Suppressor macrophage treated with lipopolysaccharide for 4 hours (primary cell): ENCODE data around the gene PAXX.
"Not testable (repeated sequence)": the region's sequence is repeated elsewhere in the genome, so short reads cannot be mapped to it uniquely, and the experiment has no call there.

Experiments
- DNase-seq: peaks from one replicate; pipeline ENCODE4 v3.0.0-alpha.2; 2020

PAXX gene

DNA sequence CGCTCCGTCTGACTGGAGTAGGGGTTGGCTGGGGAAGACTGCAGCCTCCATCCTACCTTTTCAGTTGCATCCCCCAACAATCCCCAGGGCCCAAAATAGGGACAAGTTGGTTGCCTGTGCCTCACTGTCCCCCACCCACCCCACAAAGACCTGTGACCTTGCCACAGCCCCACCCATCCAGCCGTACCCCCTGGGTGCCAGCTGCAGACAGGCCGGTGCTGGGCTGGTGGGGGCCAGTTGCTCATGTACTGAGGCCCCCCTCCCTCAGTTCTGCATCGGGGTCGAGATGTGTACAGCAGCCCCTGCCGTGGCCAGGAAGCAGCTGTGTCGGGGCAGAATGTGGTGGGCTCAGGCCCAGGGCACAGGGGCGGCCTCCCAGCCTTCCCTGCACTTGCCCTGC is 9.1 kb upstream of the PAXX start:
- no peak for DNase-seq

DNA sequence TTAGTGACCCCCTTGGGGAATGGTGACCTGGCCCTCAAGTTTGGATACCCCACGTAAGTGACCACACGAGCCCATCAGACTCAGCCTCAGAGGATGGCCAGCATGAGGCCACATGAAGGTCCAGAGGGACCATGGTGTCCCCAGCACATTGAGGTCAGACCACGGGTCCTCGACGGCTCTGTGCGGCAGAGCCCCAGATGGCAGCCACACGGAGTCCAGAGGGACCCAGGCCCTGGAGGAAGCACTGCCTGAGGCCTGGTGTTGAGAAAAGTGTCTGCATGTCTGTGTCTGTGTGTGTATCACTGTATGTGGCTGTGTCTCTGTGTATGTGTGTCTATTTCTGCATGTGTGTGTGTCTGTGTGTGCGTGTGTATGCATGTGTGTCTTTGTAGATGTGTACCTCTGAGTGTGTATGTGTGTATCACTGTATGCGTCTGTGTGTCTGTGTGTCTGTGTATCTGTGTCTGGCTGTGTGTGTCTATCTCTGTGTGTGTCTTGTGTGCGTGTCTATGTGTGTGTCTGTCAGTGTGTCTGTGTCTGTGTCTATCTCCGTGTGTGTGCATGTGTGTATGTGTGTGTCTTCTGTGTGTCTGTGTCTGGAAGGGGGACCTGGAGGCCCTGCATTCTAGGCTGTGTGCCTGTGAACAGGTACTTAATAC is 8.4 kb upstream of the PAXX start:
- DNase-seq = no peak

DNA sequence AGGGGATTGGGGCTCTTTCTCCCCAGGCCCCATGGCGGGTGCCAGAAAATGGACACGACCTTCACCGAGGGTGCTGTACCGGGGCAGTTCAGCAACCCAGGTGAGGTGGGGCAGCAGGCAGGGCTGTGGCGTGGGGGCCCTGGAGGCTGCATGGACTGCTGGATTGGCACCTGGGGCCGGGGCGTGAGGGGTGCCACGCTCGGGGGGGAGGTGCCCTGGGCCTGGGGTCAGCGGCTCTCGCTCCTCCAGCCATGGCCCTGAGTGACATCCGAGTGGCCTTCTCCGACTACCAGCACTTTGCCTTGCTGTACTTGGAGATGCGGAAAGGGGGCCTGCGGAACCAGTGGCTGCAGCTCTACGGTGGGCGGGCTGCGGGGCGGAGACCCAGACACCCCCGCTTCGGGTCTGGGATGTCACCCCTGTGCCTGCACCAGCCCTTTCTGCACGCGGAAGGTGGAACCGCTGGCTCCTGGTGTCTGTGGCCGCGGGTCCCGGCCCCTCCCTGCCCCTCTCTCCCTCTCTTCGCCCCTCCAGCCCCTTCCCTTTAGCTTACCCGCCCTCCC is 7.7 kb upstream of the PAXX start:
- no peak for DNase-seq

DNA sequence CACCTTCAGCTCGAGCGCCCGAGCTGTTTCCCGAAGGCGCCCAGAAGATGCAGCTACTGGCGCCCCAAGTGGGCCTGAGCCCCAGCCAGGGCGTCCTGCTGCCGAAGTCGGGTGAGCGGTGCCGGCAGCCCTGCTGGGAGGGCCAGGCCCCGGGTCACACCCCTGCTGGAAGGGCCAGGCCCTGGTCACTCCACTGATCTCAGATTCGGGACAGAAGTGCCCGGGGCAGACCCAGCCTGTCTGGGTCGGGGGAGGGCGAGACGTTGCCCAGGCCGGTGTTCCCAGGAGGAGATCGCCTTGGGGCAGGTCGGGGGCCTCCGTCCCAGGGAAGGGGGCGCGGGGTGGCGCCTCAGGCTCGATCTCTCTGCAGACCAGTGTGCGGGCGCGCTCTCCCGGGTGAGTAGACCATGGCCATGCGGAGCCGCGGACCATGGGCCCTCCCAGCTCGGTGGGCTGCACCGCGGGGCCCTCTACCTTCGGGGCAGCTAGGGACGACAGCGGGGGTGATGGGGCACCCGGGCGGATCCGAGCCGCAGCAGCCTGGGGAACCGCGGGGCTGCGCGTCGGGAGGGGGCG is 7.1 kb upstream of the PAXX start:
- DNase-seq = no peak

DNA sequence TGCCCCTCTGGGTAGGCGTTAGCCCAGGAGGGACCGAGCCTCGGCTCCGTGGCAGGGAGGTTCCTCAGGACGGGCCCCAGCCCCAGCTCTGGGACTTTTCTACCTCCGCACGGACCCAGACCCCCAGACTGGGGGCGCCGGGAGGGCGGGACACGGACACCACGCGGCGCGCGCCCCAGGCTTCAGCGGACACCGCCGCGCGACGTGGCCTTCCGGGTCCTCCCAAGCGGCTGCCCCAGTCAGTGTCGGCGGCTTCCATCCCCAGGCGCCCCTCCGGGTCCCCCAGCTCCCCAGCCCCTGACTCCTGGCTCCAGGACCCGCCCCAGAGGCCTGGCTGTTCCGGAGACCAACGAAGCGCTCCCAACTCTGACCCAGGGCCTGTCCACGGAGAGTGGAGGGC is 6.4 kb upstream of the PAXX start:
- no peak for DNase-seq

DNA sequence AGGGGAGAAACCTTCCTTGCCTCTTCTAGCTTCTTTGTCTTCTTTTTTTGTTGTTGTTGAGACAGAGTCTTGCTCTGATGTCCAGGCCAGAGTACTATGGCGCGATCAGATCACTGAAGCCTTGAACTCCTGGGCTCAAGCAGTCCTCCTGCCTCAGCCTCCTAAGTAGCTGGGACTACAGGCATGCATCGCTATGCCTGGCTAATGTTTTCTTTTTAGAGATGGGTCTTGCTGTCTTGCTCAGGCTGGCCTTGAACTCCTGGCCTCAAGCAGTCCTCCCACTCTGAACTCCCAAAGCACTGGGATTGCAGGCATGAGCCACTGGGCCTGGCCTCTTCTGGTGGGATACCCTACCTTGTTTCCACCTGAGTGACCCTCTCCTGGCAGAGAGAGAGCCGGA is 3.4 kb upstream of the PAXX start:
- no peak for DNase-seq

DNA sequence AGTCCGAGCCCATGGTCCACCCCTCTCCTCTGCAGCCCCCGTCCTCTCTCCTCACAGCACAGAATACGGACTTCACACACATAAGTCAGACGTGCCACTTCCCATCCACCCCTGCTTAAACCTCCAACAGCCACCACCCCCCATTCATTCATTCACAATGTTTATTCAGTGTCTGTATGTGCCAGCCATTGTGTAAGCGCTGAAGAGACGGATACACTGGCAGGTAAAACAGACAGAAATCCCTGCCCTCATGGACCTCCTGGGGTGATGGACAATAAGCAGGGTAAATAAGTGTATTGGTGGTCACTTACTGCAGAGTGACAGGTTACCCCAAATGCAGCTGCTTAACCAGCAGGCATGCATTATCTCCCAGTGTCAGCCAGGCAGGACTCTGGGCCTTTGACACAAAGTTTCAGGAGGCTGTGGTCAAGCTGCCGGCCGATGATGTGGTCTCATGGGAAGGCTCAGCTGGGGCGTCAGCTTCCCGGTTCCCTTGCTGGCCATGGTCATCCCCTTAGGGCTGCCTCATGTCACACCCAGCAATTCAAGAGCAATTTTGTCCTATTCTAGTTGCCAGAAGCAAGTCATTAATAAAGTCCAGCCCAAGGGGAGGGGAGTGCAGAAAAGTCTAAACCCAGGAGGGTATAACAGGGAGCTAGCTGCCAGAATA is 1.8 kb upstream of the PAXX start:
- DNase-seq = no peak

DNA sequence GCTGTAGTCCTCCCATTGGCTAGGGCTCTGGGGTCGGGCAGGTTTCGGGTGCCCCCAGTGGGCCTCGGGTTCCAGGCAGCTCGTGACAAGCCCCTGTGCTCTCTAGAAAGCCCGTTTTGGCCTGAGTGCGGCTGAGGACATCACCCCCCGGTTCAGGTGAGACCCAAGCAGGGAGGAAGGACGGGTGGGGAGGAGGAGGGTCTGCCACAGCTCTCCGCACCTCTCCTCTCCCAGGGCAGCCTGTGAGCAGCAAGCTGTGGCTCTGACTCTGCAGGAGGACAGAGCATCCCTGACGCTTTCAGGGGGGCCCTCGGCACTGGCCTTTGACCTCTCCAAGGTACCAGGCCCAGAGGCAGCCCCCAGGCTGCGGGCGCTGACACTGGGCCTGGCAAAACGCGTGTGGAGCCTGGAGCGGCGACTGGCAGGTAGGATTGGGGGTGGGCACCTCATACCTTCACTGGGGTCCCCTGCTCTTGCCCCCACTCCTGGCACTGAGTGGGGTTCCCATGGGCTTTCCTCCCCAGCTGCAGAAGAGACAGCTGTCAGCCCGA is 672 bp downstream of the PAXX start:
- no peak for DNase-seq

DNA sequence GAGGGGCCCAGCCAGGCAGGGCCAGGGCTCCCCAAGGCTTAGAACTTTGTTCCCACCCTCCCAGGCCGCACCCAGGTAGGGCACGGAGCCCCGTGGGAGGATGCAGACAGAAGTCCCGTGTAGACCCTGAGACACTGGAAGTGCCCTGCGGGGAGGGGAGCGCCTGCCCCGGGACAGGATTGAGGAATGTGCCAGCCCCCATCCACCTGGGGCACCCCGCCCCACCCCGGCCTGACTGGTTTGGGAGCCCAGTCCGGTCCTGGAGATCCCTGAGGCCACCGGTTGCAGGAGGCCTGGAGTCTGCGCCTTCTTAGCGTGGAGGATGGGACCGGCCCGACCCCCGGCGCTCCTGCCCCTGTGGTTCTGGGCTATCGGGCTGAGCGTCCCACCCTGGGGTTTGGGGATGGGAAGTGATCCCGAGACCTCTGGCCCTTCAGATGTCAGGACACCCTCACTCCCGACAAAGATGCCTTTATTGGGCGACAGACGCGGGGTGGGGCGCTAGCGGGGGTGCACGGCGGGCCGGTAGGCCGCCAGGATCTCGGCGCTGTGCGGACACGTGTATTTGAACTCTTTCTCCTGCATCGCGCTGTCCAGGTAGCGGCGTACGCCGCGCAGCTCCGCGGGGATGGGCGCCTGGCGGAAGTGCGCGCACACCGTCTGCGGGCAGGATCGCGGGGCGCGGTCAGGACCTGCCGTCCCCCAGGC is 2.1 kb downstream of the PAXX start:
- DNase-seq = no peak

DNA sequence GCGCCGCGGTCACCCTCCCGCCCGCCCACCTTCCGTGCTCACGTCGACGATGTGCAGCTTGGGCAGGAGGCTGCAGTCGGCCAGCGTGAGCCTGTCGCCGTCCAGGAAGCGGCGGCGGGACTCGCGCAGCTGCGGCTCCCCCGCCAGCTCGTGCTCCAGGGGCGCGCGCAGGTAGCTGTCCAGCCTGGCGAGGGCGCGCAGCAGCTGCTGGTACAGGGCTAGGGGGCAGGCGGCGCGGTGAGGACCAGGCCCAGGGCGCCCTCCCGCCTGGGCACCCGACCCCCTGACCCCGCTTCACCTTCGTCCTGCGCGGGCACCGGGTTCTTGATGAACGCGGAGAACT is 2.6 kb downstream of the PAXX start:
- DNase-seq = no peak

DNA sequence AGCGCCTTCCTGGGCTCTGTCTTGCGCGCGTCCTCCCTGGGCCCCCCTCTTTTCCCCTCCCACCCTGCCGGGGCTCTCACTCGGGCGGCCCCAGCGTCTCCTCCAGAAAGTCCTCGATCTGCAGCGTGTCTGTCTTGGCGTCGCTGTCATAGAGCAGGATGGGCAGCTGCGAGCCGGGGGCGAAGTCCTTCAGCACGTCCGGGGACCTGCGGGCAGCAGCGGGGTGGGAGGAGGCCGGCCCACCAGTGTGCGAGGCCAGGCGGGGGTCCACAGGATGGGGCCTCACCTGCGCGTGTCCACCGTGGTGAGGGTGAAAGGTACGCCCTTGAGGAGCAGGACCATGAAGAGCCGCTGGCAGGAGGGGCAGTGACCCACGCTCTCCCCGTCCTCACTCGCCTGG is 3.1 kb downstream of the PAXX start:
- DNase-seq = no peak

DNA sequence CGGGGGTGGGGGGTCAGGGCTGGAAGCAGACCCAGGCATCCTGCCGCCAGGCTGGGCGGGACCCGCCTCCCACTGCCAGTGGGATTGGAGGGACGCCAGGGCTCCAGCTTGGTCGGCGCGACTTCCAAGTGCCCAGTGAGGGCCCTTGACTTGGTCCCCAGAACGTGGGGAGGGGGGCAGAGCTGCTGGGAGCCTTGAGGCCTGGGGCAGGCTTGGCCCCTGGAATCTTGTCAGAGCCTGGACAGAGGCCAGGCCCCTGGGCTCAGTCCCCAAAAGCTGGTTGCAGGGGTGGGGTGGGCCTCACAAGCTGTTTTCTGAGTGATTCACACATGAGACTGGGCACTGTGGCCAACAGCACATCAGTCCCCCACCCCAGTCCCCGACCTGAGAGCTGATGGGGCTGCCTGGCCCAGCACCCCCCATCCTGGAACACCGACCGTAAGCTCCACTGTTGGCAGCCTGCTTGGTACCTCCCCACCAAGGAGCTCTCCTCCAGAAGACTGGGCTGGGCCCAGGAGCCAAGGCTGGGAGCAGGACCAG is 3.6 kb downstream of the PAXX start:
- DNase-seq = no peak

DNA sequence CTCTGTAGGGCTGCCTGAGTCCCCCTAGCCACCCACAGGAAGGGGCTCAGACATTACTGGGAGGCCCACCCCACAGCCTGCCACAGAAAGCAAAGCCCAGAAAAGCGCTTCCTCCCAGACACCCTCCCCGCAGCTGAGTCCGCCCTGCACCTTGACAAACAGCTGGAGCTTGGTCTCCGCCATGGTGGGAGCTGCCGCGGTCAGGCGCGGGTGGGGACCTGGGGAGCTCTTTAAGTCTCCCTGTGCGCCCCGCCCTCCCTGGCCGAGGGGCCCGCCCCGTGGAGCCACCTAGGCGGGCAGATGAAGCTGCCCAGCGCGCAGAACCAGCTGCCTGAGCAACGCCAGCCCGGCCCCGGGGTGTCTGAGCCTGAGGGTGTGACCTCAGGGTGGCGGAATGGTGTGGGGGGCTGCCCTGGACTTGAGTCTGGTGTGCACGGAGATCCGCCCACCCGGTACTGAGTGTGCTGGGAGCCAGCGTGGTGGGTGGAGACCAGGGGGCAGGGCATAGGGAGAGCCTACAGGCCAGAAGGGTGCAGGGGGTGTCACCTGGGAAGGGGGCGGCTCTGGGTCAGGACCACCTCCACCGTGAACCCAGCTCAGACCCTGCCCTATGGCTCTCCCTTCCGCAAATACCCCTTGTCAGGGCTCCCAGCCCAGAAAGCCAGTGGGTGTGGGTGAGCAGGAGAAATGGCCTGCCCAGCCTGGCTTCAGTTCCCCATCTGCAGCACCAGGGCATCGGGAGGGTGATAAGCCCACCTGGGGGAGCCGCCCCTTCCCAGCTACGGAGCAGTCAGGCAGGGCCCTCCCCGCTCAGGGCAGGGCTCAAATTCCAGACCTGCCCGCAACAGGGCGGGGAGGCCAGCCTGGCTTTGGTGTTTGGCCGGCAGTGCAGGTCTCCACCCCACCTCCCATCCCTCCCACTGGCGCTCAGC is 4.4 kb downstream of the PAXX start, which contains the start of gene CLIC3:
TSS of gene CLIC3 (minus strand) at position 208 of the 932 bp plus-strand sequence. CDS start at position 183, 25 bp downstream.
- DNase-seq = peak; percentile 10

DNA sequence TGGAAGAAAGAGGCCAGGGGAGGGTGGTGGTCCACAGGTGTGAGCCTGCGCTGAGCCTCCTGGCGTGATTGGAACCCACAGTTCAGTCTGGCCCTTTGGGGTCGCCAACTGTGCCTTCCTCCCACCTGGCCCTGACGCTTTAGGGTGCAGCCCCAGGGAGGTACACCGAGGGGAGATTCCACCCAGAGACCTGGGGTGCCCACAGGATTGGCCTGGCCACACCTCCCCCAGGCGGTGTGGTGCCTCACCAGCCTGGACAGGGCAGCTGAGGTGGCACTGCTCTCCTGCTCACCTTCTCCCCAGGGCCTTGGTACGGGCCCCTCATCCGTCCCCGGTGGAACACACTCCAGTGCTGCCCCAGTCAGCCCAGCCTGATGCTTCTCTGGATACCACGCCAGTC is 5.1 kb downstream of the PAXX start:
- no peak for DNase-seq

DNA sequence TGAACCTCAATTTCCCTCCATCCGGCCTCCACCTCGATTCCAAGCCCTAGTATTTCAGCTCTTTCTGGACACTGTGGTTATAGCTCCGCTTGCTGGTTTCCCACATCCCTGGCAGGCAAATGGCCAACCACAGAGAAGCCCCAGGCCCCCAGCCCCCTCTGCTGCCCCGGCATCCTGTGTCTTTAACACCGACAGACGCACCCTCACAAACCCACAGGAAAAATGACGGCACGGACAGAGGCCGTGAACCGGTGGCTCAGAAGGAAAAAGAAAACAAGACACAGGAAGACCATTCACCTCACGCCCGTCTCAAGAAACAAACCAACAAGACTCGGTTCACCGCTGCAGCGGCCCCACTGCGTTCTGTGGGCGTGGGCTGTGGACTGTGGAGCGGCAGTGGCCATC is 5.6 kb downstream of the PAXX start:
- DNase-seq = no peak

DNA sequence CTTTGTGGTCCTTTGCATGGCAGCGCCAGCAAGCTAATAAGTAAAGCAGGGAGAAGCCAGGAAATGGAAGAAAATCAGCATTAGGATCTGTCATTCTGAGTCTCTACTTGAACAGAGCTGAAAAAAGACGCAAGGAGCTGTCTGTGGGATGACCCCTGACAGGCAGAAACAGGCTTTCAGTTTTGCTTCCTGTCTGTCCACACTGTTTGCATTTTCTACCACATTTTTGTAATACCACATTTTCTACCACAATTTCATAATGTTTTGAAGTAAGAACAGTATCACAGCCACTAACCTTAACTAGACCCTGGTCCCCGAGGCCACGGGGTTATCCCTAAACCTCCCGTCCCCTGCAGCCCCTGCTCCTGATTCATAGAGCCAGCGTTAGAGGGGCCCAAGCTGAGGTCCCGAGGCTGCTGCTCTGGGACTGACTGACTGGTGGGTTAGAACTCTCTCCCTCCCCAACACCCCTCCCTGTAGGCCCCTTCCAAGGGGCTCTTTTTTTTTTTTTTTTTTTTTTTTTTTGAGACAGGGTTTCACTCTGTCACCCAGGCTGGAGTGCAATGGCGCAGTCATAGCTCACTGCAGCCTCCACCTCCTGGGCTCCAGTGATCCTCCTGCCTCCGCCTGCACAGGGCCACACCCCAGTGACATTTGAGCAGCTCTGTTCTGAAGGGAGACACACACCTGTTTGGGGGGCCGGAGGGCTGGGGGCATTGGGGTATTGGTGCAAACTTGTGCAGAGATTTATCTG is 8.1 kb downstream of the PAXX start:
- DNase-seq = peak; percentile 85

DNA sequence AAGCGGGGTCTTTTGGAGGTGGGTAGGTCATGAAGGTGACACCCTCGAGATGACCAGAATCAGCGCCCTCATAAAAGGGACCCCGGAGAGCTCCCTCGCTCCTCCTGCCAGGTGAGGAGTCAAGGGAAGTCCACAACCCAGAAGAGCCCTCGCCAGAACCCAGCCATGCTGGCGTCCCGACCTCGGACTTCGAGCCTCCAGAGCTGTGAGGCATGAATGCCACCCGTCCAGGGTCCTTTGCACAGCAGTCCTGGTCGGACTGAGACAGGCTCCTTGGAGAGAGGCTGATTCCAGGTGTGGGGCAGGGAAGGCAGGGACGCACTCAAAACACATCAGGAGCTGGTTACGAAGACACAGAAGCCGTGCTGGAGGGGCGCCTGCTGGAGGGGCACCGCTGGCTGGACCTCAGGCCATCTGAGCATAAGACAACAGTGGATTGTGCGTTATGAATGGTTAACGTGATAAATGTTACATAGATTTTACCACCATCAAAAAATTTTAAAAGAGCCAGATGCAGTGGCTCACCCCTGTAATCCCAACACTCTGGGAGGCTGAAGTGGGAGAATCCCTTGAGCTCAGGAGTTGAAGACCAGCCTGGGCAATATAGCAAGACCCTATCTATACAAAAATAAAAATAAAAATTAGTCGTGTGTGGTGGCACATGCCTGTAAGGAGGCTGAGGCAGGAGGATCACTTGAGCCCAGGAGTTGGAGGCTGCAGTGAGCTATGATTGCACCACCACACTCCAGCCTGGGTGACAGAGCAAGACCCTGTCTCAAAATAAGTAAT is 9.8 kb downstream of the PAXX start:
- DNase-seq = no peak

DNA sequence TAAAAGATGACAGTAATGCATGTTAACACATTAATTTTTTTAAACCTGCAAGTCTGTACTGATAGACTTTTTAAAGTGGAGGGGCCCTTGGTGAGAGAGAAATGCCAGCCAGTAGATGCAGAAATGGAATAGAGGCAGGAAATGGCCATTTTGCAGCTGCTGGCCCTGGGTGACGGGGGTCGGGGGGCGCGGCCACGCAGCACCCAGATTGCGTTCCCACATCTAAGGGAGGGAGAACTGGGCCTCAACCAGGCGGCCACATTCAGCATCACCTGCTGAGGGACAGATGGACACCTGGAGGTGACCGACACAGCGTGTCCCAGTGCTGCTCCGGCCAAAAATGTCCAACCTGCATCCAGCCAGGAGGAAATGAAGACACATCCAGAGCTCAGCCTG is 10.4 kb downstream of the PAXX start:
- no peak for DNase-seq

DNA sequence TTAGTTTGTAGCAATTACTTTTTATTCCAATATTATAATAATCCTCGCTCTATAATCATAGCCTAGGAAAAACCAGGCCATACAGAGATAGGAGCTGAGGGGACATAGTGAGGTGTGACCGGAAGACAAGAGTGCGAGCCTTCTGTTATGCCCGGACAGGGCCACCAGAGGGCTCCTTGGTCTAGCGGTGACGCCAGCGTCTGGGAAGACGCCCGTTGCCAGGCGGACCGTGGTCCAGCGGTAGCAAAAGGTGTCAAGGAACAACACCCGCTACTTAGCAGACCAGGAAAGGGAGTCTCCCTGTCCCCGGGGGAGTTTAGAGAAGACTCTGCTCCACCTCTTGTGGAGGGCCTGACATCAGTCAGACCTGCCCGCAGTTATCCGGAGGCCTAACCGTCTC is 12.1 kb downstream of the PAXX start:
- DNase-seq = not testable (repeated sequence)
